OCI-LY7 (cell line): ENCODE results near the gene CAB39.

Experiments used
- CTCF ChIP-seq: fragments of 200-600 bp; sonication (generic); conservative IDR thresholded peaks from 2 replicates; pipeline ENCODE4 v1.5.1; 2014; ENCODE audit warnings: mild to moderate bottlenecking, antibody characterized with exemption, low read length, moderate library complexity, mixed read lengths
- EZH2phosphoT487 ChIP-seq: fragments of 200-600 bp; sonication (generic); IDR thresholded peaks from 2 replicates; pipeline ENCODE4 v1.6.1; 2018; ENCODE audit warnings: low read depth, borderline replicate concordance, mild to moderate bottlenecking, mixed run types, antibody characterized with exemption, low read length, moderate library complexity, mixed read lengths

- TF ChIP-seq CTCF (no peak), EZH2phosphoT487 (no peak)
Observed at GRCh38 chr2:230815088-230815487, 102.4 kb downstream of the CAB39 start.
